NCI-H2081 treated with DMSO at 0.1 percent for 48 hours (cell line): ENCODE data around the gene MAP4K4.

Experiments
- DNase-seq: peaks from one replicate; lab custom pipeline; 2025; lab: John Stamatoyannopoulos, UW

The MAP4K4 gene

DNA sequence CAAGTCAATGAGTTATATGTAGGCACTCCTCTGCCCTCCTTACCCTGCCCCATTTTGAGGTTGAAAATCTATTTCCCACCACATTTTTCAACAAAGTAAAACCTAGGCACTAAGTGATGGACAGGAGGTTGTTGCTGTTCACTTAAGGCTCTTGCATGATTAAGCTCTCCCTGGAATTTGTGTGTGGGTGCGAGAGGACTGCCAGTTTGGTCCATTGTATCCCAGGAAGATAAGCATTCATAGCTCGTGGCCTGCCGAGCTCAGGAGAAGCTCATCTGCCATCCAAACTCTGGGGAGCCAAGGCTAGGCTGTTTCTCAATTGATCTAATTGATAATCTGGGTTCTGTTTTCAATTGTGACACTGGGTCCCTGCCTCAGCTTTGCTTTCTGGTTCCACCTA is 4.7 kb upstream of the MAP4K4 start:
- DNase-seq, result no peak

DNA sequence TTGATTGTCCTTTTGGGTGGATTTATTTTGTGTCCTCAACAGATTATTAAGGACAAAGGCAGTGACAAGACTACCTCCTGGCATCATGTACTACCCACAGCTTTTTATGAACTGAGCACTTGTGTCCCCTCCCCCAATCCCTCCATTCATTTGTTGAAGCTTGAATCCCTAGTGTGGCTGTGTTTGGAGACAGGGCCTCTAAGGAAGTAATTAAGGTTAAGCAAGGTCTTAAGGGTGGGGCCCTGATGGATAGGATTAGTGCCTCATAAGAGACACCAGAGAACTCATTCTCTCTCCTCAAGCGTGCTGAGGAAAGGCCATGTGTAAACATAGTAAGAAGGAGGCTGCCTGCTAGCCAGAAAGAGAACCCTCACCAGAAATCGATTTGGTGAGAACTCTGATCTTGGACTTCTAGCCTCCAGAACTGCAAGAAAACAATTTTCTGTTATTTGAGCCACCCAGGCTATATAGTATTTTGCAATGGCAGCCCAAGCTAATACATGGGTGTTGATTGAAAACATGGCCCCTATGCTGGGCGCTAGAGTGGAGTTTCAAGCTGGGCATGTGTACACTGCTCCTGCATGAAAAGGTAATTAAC is 3.4 kb upstream of the MAP4K4 start:
- DNase-seq, result no peak

DNA sequence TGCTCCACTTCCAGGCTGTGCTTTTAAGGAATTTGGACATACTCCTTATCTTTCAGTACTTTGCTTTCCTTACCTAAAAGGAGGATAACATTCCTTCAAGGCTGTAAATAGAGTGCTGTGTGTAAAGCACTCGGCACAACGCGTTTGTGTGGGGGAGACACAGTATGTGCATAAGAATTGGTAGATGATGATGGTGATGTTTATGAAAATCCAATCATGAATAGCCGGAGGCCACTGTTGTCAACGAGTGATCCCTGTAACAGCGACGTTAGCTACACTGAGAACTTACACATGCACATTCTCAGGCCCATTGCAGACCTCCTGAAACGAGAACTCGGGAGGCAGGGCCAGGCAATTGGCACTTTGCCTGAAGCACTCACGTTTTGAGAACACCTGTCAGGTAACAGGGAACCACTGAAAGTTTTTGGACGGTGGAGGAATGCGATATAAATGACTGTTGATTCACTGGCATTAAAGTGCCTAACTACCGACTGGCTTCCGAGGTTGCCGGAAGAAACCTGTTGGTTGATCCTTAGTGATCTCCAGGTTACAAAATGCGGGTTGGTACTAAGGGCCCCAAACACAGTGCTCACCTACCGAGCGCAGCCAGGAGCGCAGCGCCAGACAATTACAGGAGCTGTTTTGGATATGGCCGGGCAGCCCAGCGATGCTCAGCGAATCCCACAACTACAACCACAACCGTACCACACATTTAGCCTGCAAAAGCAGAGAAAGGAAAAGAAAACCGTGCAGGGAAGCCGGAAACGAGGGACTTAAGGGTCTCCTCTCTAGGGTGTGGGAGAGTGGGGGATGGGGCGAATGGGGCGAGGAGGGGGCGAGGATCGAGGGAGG is 1.0 kb upstream of the MAP4K4 start:
- no peak for DNase-seq

DNA sequence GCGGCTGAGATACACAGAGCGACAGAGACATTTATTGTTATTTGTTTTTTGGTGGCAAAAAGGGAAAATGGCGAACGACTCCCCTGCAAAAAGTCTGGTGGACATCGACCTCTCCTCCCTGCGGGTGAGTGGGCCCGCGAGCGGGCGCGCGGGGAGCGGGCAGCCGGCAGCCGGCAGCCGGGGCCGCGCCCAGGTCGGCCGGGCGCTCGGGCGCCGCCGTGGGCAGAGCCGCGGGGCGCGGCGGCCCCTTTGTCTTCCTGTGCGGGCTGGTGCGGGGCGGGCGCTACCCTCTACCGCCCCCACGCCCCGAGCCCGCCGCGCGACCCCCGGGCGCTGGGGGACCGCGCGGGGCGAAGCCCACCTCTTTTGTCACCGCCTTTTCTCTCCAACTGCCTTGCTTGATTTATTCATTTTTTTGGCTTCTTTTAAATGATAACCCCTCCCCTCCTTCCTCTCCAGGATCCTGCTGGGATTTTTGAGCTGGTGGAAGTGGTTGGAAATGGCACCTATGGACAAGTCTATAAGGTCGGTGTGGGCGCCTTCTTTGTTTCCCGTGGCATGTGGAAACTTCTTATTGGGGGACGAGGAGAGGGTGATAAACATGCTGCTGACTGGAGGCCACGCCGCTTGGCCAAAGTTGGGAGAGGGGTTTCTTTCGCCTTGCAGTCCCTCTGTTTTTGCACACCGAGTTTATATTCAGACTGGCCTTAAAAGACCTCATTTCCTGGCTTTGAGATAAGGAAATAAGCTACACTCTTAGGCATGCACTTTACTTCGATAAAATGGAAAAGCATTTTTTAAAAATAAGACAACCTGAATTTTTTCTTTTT is 722 bp downstream of the MAP4K4 start:
- no peak for DNase-seq

DNA sequence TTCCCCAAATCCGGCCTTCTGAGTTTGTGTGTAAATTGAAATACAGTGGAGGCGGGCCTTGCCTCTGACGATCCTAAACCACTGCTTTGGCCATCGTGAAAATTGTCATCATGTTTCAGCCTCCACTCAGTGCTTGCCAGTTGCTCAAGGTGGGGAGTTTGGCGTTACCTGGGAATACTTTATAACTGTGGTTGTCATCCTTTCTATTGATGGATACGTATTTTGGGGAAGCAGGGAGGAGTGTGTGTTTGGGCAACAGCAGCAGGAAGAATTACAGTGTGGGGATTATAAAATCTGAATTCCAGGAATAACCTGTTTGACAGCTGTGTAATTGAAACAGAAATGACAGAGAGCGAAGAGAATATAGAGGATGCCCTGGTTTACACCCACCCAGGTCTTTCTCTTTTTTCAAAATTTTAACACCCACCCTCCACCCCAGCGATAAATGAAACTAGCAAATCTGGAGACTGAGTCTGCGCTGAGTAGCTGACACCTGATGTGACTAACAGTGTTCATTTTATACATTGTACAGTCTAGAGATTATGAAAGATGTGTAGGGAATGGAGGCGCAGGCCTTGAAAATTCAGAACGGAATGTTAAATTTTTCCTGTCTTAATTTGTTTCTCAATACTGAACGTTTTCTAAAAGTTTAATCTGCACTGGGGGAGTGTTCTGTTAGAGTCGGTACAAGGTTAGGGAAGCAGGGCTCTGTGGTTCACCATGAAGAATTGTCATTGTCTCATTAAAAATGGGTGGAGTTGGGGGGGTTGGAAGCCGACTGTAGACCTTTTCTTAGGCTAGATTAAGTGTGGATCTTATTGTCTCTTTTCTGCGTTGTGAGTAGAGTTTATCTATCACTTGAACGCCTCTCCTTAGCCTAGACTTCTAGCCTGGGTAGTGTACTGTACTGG is 1.6 kb downstream of the MAP4K4 start:
- no peak for DNase-seq

DNA sequence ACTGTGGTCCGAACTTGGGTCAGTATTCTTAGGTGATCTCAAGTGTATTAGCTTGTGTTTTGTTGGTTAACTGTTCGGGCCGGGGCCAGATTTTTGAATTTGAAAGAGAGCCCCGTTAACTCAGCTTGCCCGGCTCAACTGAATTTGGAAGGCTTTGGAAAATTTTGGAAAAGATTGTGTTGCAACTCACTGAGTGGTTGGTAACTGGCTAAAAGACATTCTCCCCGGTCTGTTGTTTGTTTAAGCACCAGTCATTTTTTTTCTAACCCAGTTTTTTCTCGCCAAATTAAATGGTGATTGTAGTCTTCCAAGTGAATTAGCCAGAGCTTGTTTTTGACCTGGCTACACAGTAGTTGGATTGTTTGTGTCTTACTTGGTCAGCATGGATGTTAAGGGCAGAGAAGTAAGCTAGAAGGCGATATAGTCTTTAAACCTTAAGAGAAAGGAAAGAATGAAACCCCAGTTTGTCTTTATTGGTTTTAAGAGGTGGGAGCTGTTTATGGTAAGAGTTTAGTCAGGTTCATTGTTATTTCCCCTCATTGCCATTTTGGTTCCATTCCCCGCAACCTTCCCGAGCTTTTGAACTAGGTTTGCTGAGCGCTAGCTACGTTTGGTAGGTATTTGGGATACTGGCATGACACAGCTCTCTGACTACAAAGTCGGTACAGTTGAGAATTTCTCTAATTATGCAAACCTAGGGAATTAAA is 2.4 kb downstream of the MAP4K4 start:
- no peak for DNase-seq

DNA sequence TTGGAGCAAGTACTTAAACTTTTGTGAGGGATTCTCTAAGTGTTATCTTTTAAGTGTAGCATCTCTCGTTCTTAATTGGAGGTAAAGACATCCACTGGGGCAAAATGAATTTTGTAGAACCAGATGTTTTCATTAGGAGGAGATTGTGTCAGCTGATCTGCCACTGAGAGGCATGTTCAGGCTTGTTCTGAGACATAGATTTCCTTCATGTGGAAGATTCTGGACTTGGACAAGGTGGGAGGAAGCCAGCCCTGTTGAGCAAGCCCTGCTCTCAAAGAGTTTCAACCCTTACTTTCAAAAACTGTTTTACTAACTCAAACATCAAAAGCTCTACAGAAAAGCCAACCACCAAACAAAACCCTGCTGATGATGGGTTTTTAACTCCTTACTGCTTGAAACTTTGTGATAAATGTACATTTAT is 6.5 kb downstream of the MAP4K4 start:
- no peak for DNase-seq

DNA sequence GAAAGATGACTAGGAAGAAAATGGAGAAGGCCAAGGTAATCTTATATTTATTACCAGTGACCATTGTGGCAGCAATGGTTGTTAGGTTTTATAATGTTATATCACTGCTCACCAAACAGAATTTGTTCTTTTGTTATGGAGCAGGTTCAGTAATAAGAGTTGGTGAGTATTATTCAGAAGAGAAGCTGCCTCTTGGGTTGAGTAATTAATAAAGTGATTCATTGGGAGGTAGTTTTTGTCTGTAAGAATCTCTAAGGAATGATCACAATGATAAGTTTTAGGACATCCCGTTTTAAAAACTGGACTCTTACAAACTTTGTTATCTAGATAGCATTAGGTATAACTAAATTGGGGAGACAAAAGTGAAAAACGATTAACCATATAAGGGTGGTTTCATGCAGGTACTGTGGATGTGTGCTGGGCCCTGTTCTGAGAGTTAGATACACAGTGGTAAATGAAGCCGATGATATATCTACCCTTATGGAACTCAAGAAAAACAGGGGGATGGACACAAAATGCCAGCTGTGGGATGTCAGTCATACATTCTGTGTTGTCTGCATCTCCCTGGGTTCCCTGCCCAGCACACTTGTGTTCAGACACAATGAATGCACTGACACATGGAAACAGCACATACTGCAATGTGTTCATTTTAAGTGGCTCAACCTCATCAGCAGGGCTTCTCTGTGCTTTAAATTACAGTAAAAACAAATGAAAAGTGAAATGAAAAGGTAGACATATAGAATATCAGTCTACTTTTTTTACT is 7.5 kb downstream of the MAP4K4 start:
- DNase-seq, result no peak

DNA sequence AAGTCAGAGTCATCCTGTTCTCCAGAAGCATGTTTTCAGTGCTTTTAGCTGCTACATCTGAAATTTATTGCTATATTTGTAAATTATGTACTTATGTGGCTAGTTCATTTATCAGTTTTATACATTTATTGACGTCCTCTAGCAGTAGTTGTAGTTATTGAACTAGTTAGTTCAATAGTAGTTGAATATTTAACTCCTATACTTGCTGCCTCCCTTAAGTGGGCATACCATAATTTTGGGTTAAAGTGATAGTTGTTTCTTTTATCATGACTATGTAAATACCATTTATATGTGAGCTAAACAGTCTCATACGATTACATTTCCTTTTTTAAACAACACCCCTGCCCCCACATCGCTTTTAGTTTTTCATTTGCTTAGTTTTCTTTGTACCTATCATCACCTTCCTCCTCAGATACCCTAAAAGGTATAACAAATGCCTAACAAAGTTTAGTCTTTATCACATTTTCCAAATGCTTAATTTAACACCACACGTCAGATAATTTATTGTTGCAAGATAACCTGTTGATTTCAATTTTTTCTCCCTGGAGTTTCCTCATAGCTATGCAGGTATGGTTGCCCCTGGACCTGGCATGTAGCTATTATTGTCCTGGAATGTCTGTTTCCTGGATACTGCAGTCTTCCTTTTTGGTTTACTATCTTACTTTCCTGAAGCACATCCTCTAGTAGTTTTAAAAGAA is 8.8 kb downstream of the MAP4K4 start:
- DNase-seq, result no peak

DNA sequence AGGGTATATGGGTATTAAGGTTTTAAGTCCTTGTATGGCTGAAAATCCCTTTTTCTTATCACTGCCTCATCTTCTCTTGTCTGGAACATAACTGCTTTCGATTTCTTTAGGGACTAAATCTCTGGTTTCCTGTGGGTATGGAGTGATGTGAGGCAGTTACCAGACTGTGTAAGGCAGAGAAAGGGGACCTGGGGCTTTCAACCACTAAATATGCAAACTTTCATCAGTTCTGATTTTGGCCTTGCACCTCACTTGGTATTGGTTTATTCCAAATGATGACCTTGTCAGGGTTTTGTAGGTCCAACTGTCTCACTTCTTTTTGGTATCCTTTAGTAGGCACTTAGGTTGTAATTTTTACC is 9.3 kb downstream of the MAP4K4 start:
- DNase-seq, result no peak

DNA sequence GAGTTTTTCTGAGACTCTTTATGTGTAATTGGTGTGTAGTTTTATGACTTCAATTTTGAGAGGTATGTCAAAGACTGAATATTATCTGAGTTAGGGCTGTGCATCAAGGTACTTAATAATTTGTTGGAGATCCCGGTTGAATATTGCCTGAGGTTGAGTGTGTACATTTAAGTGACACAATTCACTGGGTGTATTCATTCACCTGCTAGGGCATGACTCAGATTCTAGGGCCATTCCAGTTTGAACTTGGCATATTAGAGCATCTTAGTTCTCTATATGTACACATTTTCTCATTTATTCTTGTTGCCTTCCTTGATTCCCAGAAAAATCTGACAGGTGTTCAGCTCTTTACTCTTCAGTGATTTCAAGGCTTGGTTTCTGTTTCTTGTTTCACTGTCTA is 12.5 kb downstream of the MAP4K4 start:
- no peak for DNase-seq

DNA sequence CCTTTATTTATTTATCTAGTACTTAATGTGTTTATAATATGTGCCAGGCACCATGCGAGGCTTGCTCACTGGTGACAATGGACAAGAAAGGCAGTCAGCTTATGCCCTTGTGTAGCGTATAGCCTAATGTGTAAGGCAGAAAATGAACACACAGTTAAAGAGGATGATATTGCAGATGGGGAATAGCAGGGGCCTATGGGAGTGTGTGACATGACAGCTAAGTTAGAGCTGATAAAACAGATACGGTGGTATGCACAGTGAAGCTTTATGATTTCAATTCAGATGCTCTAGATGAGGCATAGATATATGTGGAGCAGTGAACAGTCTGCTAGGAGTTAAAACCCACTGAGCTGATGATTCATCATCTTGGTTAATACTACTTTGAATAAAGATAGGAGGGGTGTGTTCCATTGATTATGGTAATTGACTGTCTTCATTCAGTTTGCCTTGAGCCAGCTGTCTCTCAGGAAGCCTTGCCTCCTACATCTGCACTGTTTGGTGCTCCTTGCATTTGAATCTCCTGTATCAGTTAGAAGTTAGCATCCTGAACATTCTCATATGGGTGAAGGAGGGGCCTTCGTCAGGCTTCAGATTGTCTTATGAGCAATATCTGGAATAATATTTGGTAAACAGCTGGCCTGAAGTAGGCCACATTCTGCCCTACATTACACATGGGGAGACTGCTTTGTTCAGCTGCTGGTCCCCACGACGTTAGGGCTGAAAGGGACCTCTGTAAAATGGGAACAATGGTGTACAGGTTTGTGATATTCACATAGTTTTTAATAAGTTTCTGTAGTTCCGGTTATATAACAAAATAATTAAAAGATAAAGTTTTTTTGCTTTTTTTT is 13.2 kb downstream of the MAP4K4 start:
- DNase-seq, result no peak

DNA sequence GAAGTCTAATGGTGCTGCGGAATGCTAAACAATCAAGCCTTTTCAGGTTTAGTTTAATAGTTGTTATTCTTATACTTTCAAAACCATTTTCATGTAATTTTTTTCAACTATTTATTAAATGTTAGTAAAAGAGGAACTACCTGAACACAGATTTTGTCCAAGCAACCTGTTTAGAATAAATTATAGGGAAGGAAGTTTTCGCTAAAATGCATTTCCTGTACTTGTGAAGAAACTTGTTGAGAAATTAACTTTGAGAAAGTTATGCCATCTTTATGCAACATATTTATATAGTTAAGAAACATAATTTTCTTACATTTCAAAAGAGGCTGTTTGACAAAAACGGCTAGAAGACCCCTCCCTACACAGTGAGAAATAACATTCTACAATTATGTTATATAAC is 16.6 kb downstream of the MAP4K4 start:
- DNase-seq, result no peak

DNA sequence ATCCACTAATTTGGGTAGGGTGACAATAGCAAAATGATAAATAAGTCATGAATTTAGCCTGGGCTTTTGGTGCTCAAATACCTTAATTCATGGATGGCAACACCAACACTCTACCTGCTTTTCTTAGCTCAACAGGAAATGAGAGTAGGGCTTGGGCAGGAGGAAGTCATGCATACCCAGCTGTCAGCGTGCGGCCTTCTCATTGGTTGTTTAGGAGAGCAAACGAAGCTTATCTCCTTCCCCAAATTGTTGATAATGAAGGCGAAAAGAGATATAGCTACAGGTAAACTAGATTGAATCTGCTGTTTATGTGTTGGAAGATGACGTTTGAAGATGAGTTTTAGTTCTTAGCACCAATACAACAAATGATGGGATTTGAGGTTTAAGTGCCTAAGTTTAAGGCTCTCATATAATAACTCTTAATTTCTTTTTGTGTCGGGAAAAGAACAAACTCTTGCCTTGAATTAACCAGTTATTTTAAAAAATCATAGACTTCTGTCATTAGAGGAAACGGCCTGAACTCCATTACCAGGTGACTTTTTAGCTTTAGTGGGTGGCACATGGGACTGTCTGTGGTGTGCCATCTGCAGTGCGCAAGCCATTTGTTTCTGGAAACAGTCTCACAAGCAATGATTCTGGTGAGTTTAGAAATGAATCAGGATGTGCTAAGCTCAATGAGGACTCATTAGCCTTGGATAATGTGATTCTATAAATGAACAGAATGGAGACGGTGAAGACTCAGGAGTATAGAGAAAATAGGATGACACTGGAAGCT is 19.8 kb downstream of the MAP4K4 start:
- no peak for DNase-seq

DNA sequence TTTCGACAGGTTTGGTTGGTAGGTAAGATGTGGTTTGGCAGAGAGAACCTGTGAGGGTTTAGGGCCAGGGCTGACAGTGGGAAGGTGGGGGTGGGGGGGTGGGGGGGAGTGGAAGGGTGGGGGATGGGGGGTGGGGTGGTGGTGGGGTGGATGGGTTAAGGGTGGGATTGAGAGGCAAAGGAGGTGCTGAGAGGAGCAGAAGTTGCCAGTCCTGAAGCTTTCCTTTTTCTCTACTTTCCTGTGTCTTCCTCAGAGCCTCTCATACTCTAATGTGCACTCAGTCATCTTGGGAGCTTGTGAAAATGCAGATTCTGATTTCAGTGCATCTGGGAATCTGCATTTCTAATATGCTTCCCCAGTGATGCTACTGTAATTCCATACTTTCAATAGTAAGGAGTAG is 21.0 kb downstream of the MAP4K4 start:
- DNase-seq, result no peak

DNA sequence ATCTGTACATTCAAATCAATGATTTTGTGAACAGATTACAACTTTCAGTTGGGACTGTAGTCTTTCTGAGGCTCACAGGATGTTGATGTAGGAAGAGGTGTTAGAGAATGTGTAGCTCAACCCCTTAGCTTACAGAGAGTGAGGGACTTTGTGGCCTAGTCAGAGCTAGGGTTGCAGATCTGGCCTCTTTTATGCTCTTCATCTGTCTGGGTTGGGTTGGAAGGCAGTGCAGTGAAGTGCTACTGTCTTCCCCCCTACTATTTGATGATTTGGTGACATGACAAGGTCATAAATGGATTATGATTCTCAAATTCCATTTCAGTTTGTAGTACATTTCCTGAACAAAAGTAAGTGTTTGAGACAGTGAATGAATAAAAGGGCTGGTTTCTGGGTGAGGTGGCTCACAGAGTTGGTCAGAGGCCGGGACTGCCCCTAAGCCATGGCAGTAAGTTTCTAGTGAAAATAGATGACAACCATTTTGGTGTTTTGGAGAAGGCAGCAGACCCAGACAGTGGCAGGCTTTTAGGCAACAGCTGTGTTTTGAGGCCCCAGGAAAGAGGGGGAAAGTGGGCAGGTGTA is 21.6 kb downstream of the MAP4K4 start:
- no peak for DNase-seq

DNA sequence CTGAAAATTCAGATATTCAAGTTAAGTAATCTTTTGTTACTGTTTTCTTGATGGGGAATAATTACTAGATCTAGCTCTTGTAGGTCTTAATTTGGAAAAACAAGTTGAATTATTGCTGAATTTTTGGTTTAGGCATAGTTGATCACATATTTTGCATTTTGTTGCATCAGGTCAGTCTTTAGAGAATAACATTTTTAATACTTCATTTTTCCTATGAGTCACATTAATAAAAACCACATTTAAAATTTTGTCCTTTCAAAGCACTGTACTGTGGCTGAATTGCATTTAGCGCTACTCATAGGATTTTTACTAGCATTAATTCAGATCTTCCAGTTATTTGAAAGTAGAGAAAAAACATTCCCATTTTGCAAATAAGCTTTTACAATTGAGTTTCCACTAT is 23.2 kb downstream of the MAP4K4 start:
- no peak for DNase-seq

DNA sequence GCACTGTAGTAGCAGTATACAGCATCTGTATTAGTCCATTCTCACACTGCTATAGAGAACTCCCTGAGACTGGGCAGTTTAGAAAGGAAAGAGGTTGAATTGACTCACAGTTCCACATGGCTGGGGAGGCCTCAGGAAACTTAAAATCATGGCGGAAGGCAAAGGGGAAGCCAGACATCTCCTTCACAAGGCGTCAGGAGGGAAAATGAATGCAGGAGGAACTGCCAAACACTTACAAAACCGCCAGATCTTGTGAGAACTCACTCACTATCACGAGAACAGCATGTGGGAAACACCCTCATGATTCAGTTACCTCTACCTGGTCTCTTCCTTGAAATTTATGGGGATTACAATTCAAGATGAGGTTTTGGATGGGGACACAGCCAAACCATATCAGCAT is 25.4 kb downstream of the MAP4K4 start:
- no peak for DNase-seq
